Rectal smooth muscle tissue (tissue), 1 donor: ENCODE data around the gene TTC39C.

Experiments
- H3K27ac ChIP-seq: one replicate; pipeline ENCODE4 v1.7.0; 2013; ENCODE audit warnings: low read depth, low read length, inconsistent platforms
- H3K27me3 ChIP-seq: one replicate; pipeline ENCODE4 v1.7.0; 2013; ENCODE audit warnings: low read length; ENCODE audit not compliant: control insufficient read depth, insufficient read depth
- H3K36me3 ChIP-seq: one replicate; pipeline ENCODE4 v1.7.0; 2013; ENCODE audit warnings: low read length; ENCODE audit not compliant: control insufficient read depth, insufficient read depth
- H3K4me1 ChIP-seq: one replicate; pipeline ENCODE4 v1.7.0; 2013; ENCODE audit warnings: low read length; ENCODE audit not compliant: control insufficient read depth, insufficient read depth
- H3K4me3 ChIP-seq: one replicate; pipeline ENCODE4 v1.7.0; 2013; ENCODE audit warnings: low read length
- H3K9ac ChIP-seq: one replicate; pipeline ENCODE4 v1.7.0; 2013; ENCODE audit warnings: low read length

The TTC39C gene

DNA sequence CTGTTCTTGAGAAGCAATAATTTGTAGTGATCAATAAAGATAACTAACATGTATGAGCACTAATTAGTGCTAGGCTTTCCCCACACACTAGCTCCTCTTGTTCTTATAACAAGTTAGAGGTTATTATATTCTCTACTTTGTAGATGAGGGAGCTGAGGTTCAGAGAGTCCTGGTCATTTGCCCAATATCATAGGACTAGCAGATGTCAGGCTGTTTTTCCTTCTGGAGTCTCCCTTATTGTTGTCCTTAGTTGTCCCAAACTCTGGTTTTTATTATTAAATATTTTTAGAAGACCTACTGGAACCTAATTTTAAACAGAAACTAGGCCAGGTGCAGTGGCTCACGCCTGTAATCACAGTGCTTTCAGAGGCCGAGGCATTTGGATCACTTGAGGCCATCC lies 16.5 kb upstream of the TTC39C start:
- Histone ChIP-seq H3K36me3 (no peaks in the 10 kb centered on the region), H3K9ac (no peak overlapping the region), H3K4me3 (no peak overlapping the region), H3K27me3 (no peaks in the 10 kb centered on the region), H3K4me1 (peaks cover 5% of the 10 kb centered on the region), H3K27ac (no peak overlapping the region)

DNA sequence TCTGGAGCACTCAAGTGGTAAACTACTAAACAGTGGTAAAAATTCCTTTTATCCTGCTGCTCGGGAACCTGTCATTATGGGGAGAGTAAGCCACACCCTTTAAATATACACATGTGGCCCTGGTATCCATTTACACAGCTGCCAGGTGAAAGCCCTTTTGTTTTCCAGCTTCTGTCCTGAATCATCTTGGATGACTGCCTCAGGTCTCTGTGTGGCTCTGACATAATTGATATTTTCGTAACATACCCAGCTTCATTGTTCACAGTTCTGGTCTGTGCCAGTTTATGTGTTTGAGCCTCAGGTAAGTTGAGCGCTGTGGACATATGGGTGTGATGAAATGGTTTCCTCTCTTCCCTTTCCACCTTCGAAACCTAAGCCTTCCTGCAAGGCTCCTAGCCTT lies 15.7 kb upstream of the TTC39C start:
- Histone ChIP-seq H3K4me3 (no peak overlapping the region), H3K9ac (no peak overlapping the region), H3K4me1 (peaks cover 4% of the 10 kb centered on the region), H3K27me3 (no peaks in the 10 kb centered on the region), H3K36me3 (no peaks in the 10 kb centered on the region), H3K27ac (no peak overlapping the region)

GRCh38 chr18:24000613-24001490 lies 13.7 kb upstream of the TTC39C start:
- Histone ChIP-seq H3K36me3 (no peaks in the 10 kb centered on the region), H3K27ac (no peak overlapping the region), H3K27me3 (no peaks in the 10 kb centered on the region)

GRCh38 chr18:24002479-24002878 lies 12.1 kb upstream of the TTC39C start:
- no peaks in the 10 kb centered on the region for H3K4me1 ChIP-seq
- H3K36me3 ChIP-seq = no peaks in the 10 kb centered on the region
- no peak overlapping the region for H3K27ac ChIP-seq
- no peak overlapping the region for H3K4me3 ChIP-seq
- H3K9ac ChIP-seq = no peak overlapping the region
- H3K27me3 ChIP-seq = no peaks in the 10 kb centered on the region

More at GRCh38 chr18:24000613-24001490, 13.7 kb upstream of the TTC39C start:
- H3K4me1 ChIP-seq = no peaks in the 10 kb centered on the region
- no peak overlapping the region for H3K9ac ChIP-seq
- H3K4me3 ChIP-seq = no peak overlapping the region

DNA sequence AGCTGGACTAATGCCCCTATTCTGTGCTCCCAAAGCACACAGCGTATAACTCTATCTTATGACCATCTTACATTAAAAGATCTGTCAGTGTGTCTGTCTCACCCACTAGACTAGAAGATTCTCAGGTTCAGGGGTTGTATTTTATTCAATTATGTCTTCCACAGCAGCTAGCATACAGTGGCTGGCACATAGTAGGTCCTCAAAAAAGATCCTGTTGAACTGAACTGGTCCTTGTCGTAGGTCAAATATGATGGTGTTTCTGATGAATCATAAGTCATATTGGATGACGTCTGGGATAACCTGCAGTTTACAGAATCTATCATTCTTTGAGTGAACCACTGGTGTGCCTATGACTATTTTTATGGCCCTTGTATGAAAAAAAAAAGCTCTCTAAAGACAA lies 11.3 kb upstream of the TTC39C start:
- no peak overlapping the region for H3K9ac ChIP-seq
- H3K27ac ChIP-seq = no peak overlapping the region
- H3K36me3 ChIP-seq = no peaks in the 10 kb centered on the region
- H3K4me3 ChIP-seq = no peak overlapping the region
- H3K27me3 ChIP-seq = no peaks in the 10 kb centered on the region
- no peaks in the 10 kb centered on the region for H3K4me1 ChIP-seq

GRCh38 chr18:24003903-24004640 lies 10.5 kb upstream of the TTC39C start:
- H3K4me3 ChIP-seq = no peak overlapping the region
- H3K36me3 ChIP-seq = no peaks in the 10 kb centered on the region
- H3K27ac ChIP-seq = no peak overlapping the region
- no peaks in the 10 kb centered on the region for H3K4me1 ChIP-seq
- H3K9ac ChIP-seq = no peak overlapping the region
- H3K27me3 ChIP-seq = no peaks in the 10 kb centered on the region

DNA sequence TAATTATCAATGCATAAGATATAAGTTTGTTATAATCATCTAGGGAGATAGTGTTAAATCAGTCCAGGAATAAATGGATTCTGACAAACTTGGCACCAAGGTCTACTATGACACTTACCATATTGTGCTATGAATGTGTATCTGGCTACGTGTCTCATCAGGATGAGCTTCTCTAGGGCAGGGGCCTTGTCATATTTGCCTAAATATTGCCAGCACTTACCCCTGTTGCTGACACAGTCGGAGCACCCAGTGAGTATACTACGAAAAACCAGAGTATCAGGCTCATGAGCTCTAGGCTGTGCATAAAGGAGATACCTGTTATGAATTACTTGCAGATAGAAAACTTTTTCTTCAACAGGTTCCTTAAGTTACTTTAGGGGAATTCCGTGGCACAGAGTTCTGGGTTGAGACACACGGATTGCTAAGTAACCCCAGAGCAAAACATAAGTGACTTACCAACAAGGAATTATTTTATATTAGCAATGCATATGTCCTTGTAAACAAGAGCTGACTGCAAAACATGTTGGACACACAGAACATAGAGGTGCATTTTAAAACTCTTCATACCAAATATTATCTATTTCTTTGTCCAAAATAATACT lies 7.7 kb upstream of the TTC39C start:
- Histone ChIP-seq H3K27ac (no peak overlapping the region), H3K36me3 (no peaks in the 10 kb centered on the region), H3K4me1 (no peaks in the 10 kb centered on the region), H3K27me3 (no peaks in the 10 kb centered on the region), H3K4me3 (no peak overlapping the region), H3K9ac (no peak overlapping the region)

GRCh38 chr18:24009246-24009645 lies 5.3 kb upstream of the TTC39C start:
- no peak overlapping the region for H3K4me3 ChIP-seq
- no peak overlapping the region for H3K9ac ChIP-seq
- no peaks in the 10 kb centered on the region for H3K27me3 ChIP-seq
- no peak overlapping the region for H3K27ac ChIP-seq
- H3K36me3 ChIP-seq = no peaks in the 10 kb centered on the region
- H3K4me1 ChIP-seq = no peaks in the 10 kb centered on the region

DNA sequence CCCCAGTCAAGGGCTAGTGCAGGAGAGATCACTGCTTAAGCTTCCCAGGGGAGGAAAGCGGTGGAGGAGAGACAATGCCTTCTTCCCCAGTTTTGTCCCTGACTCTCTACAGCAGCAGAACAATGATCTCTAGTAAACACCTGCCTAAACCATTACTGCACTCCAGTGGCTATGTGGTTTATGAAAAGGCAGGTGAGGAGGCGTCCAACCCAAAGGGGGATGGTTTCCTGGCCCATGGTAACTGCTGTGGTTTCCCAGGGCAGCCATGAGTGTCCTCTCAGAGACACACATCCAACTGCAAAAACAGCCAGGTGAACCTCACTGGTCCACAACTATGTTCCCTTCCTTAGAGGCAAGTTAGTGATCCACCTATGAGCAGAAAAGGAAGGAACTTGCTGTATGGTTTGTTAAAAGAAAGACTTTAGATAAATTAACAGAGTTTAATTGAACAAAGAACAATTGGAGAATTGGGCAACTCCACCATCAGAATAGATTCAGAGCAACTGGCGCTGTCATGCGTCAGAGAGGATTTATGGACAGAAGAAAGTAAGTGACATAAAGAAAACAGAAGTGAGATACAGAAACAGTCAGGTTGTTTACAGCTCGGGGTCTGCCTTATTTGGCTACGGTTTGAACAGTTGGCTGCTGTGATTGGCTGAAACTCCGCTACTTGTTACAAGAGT lies 4.8 kb upstream of the TTC39C start:
- H3K27me3 ChIP-seq = no peaks in the 10 kb centered on the region
- H3K4me3 ChIP-seq = no peak overlapping the region
- no peak overlapping the region for H3K27ac ChIP-seq
- no peaks in the 10 kb centered on the region for H3K4me1 ChIP-seq
- H3K36me3 ChIP-seq = no peaks in the 10 kb centered on the region
- H3K9ac ChIP-seq = no peak overlapping the region

DNA sequence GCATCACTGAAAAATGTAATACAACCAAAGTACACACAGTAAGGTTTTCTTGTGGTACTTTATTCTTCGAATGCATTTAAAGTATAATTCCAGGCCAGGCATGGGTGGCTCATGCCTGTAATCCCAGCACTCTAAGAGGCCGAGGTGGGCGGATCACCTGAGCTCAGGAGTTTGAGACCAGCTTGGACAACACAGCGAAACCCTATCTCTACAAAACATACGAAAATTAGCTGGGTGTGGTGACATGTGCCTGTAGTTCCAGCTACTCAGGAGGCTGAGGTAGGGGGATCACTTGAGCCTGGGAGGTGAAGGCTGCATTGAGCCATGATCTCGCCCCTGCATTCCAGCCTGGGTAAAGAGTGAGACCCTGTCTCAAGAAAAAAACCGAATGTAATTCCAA lies 3.9 kb upstream of the TTC39C start:
- no peaks in the 10 kb centered on the region for H3K4me1 ChIP-seq
- H3K4me3 ChIP-seq = no peak overlapping the region
- no peaks in the 10 kb centered on the region for H3K36me3 ChIP-seq
- no peak overlapping the region for H3K9ac ChIP-seq
- no peaks in the 10 kb centered on the region for H3K27me3 ChIP-seq
- H3K27ac ChIP-seq = no peak overlapping the region

GRCh38 chr18:24011123-24011917 lies 3.2 kb upstream of the TTC39C start:
- Histone ChIP-seq H3K9ac (no peak overlapping the region), H3K27ac (no peak overlapping the region), H3K4me1 (no peaks in the 10 kb centered on the region), H3K27me3 (no peaks in the 10 kb centered on the region), H3K4me3 (no peak overlapping the region), H3K36me3 (no peaks in the 10 kb centered on the region)
